ENCODE measurements around the gene HLA-DMB. TPM values are rescaled to one million over a fixed set of nuclear protein-coding genes. Genes with fewer than 3 reads are reported as not detected.

Gene HLA-DMB
- total and polyA plus RNA-seq, 5 donors: 6.0 to 15.7 (median 10.8) TPM

DNA sequence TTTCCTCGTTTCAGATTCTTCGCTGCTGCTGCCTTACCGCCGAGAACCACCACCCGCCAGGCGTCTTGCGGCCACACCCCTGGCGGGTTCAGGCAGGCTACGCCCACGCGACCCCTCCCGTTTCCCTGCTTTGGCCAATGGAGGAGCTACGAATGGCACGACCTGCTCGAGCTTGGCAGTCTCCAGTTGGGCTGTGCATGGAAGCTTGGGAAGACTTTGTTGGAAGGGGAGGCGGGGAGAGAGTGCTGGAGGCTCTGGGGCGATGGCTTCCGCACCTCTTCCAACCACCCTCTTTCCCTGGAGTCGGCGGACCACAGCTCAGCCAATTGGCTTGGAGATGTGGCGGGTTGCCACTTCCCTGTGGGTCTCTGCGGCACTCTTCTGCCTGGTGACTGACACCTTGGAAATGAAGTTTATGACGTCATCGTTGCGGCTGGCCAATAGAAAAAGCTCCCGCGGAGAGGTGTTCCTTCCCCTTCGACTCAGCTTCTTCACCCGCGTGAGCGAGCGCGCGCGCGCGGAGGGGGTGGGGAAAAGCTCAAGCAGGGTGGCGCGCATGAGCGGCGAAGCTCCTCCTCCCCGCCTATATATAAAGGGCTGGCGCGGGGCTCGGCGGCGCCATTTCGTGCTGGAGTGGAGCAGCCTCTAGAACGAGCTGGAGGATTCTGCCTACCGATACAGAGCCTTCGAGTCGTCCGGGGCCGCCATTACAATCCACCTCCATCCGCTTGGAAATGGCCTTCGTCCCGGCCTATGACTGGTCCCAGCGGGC is 30.9 kb upstream of the HLA-DMB start:
- no peaks in the 10 kb centered on the region for H3K27me3 ChIP-seq (ENCODE audit: control insufficient read depth, insufficient read depth)
- H3K9me3 ChIP-seq (ENCODE audit: control insufficient read depth, low read length): no peaks in the 10 kb centered on the region
- peak; percentile 99 to 100 (median 99) for DNase-seq
- no peaks in the 10 kb centered on the region for H3K4me1 ChIP-seq (ENCODE audit: control insufficient read depth, insufficient read depth, low read length)
- under 1% methylated on average over 58 of the region's 58 CpGs for WGBS
- intact Hi-C loops (cut with DNase I): loop anchor here in 2 of 4 donors (10.0 kb wide), 2 partner anchors 997 to 1307 kb away; partner anchors contain the start of genes C6orf47 (in 1 of the 2), CSNK2B (in 1 of the 2), DXO (in 1 of the 2) and GPANK1 (in 1 of the 2)
- peak overlapping the region; percentile 98 for H3K27ac ChIP-seq (ENCODE audit: low read length)
- H3K4me3 ChIP-seq (ENCODE audit: low read length): peak overlapping the region; percentile 90
- ATAC-seq: peak; percentile 69

- Histone ChIP-seq H3K27me3 (ENCODE audit: control insufficient read depth, insufficient read depth) (no peaks in the 10 kb centered on the region), H3K4me1 (ENCODE audit: control insufficient read depth, insufficient read depth, low read length) (no peaks in the 10 kb centered on the region), H3K27ac (ENCODE audit: low read length) (peak overlapping the region; percentile 98), H3K9me3 (ENCODE audit: control insufficient read depth, low read length) (no peaks in the 10 kb centered on the region), H3K4me3 (ENCODE audit: low read length) (peak overlapping the region; percentile 86)
- intact Hi-C loops (cut with DNase I): loop anchor here in 2 of 4 donors (10.0 kb wide), 2 partner anchors 996 to 1306 kb away; partner anchors contain the start of genes C6orf47 (in 1 of the 2), CSNK2B (in 1 of the 2), DXO (in 1 of the 2) and GPANK1 (in 1 of the 2)
- WGBS: under 1% methylated on average over 15 of the region's 15 CpGs
- ATAC-seq (no peak), DNase-seq (no peak)
Measured at GRCh38 chr6:32971242-32971580, 30.4 kb upstream of the HLA-DMB start.

DNA sequence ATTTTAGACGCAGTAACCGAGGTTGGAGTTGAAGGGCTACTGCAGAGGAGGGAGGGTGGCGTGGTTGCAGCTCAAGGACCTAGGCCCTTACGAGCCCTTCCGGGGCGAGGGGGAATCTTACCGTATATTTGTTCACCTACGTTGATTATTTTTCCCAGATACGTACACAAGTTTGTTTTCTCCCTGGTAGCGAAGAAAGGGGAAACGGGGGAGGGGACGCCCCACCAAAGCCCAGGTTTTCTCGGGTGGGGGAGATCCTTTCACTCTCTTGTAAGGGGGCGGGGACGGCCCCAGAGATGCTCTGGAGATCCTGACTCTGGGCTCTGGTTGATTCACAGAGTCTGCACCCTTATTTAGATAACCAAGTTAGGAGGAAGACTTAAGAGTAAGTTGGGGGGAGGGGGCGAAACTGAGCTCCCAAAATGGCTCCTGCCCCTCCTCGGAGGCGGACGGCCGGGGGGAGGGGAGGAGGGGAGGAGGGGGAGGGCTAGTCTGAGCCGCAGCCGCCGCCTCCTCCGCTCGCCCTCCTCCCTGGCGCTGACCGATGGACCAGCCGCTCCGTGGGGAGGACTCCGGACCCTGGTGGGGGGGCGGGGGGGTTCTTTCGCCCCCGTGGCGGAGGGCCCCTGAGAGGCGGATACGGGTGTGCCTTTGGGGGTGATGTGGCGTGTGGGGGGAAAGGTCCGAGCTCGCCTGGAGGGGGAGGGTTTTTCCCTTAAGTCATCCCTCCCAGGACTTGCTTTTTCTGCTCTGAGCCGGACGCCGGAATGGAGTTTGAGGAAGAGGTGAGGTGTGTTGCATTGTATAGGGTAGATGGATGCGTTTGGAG is 29.8 kb upstream of the HLA-DMB start:
- peak; percentile 94 to 97 (median 96) for DNase-seq
- peak overlapping the region; percentile 98 for H3K27ac ChIP-seq (ENCODE audit: low read length)
- H3K27me3 ChIP-seq (ENCODE audit: control insufficient read depth, insufficient read depth): no peaks in the 10 kb centered on the region
- intact Hi-C loops (cut with DNase I): loop anchor here in 2 of 4 donors (10.0 kb wide), 2 partner anchors 996 to 1306 kb away; partner anchors contain the start of genes C6orf47 (in 1 of the 2), CSNK2B (in 1 of the 2), DXO (in 1 of the 2) and GPANK1 (in 1 of the 2)
- WGBS: under 1% methylated on average over 43 of the region's 43 CpGs
- ATAC-seq: peak; percentile 63 to 64
- H3K4me3 ChIP-seq (ENCODE audit: low read length): peak overlapping the region; percentile 86
- no peaks in the 10 kb centered on the region for H3K4me1 ChIP-seq (ENCODE audit: control insufficient read depth, insufficient read depth, low read length)
- H3K9me3 ChIP-seq (ENCODE audit: control insufficient read depth, low read length): no peaks in the 10 kb centered on the region

DNA sequence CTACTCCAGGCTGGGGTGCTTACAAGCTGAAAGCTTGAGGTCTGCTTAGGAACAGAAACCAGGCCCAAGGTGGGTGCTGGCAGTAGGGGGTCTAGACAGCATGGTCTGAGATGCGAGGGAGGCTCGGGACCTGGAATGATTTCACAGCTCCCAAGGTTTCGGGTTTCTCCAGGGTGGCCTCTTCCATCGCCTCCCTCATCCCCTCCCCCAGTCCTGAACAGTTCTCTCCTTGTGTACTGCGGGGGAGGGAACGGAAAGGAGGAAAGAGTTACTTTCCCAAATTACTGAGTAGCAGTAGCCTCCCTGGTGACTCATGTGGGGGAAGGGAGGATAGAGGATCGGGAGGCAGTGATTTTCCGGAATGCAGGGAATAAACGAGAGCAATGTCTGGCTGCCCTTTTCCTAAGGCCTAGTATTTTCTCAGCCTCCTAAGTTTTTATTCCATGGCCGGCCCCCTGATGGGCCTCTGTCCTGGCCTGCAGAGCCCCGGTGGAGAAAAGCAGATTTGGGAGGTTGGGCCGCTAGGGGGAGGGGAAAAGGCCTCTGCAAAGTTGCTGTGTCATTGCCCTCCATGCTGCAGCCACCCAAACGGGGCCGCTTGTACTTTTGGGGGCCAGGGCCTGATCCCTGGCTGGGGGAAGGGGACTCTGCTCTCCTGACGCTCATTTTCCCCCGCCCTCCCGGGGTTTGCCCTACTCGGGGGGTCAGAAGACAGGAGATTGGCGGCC is 29.0 kb upstream of the HLA-DMB start:
- Histone ChIP-seq H3K4me3 (ENCODE audit: low read length) (peak overlapping the region; percentile 86), H3K9me3 (ENCODE audit: control insufficient read depth, low read length) (no peaks in the 10 kb centered on the region), H3K27ac (ENCODE audit: low read length) (peak overlapping the region; percentile 98), H3K4me1 (ENCODE audit: control insufficient read depth, insufficient read depth, low read length) (no peaks in the 10 kb centered on the region), H3K27me3 (ENCODE audit: control insufficient read depth, insufficient read depth) (no peaks in the 10 kb centered on the region)
- under 1% methylated on average over 19 of the region's 19 CpGs for WGBS
- intact Hi-C loops (cut with DNase I): loop anchor here in 2 of 4 donors (10.0 kb wide), 2 partner anchors 995 to 1305 kb away; partner anchors contain the start of genes C6orf47 (in 1 of the 2), CSNK2B (in 1 of the 2), DXO (in 1 of the 2) and GPANK1 (in 1 of the 2)
- DNase-seq (peak; percentile 77 to 91 (median 89)), ATAC-seq (peak; percentile 5 to 32)

DNA sequence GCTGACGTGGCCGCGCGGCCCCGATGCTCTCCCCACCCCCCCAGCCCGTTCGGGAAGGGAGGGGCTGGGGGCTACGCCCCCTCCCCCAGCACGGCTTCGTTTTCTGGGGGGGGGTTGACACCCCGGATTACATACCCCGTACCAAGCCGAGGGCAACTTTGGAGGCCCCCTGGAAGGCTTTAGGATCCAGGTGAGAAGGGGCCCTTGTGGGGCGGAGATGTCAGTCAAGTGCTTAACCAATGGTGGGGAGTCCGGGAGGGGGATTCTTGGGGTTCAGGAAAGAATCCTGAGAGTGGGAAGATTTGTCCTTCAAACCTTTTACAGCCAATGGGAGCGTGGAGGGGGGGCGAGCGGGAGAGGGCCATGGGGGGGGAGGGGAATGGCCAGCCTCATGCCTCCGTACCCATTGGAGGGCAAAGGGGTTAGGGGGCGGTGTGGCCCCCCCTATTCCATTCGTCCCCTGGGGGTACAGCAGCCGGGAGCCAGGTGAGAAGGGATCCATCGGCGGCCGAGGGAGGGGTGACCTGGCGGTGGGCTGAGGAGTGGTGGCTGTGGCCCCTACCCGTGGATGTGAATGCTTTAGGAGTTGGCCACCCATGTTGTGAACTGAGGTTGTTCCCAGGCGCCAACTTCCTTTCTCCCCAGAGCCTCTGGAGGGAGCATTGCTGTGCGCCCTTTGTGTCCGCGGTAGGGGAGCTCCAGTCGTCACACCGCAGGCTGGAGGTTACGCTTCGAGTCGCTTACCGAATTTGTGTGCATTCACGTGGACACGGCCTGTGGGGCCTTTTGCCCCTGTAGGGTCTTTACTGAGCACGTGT is 28.2 kb upstream of the HLA-DMB start:
- Histone ChIP-seq H3K9me3 (ENCODE audit: control insufficient read depth, low read length) (no peaks in the 10 kb centered on the region), H3K27ac (ENCODE audit: low read length) (peak overlapping the region; percentile 98), H3K4me1 (ENCODE audit: control insufficient read depth, insufficient read depth, low read length) (no peaks in the 10 kb centered on the region), H3K4me3 (ENCODE audit: low read length) (peak overlapping the region; percentile 86), H3K27me3 (ENCODE audit: control insufficient read depth, insufficient read depth) (no peaks in the 10 kb centered on the region)
- peak; percentile 80 to 91 (median 86) for DNase-seq
- peak; percentile 46 to 53 for ATAC-seq
- intact Hi-C loops (cut with DNase I): no loop called here
- under 1% methylated on average over 40 of the region's 40 CpGs for WGBS

GRCh38 chr6:32968093-32968866 is 27.5 kb upstream of the HLA-DMB start, which contains the start of gene BRD2:
BRD2 (plus strand) TSS chr6:32968594; CDS start chr6:32972899, 4,305 bp downstream.
- peak; percentile 97 to 99 (median 98) for DNase-seq

DNA sequence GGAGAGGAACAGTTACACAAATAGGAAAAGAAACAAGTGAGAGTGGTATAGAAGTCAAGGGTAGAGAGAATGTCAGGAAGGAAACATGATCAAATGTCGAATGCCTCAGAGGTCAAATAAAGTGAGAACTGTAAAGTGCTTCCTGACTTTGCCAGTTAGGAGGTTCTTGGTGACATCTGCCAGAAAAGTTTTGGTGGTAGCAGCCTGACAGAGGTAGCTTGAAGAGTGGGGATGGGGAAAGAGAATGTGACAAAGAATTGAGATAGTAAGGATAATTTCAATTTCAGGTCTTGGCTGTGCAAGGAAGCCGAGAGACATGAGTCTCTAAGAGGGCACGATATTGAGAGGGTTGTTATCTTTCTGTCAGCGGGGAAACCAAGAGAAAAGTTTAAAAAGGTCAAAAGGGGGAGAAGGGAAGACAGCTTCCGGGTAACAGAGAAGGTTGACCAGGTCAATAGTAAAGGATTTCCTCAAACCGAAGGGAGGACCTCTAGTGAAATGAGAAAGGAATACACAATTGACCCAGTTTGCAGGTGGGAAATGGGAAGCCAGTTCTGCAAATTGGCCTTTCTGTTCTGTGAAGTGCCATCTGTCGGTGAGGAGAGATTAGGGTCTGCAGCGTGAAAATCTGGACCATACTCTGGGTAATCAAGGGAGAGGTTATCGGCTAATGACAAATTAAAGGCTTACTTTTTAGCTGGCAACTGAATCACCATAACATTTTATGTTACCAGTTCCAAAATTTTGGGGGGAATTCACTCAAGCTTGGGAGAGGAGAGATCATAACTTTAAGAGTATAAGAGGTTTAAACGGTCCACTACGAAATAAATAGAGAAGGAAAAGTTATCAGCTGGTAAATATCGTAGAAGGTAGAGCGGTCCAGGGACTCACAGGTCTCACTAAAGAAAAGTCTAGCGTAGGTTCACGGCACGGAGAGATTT is 26.6 kb upstream of the HLA-DMB start:
- H3K4me1 ChIP-seq (ENCODE audit: control insufficient read depth, insufficient read depth, low read length): no peaks in the 10 kb centered on the region

More at GRCh38 chr6:32968093-32968866, 27.5 kb upstream of the HLA-DMB start, which contains the start of gene BRD2:
- WGBS: under 1% methylated on average over 62 of the region's 62 CpGs
- no peaks in the 10 kb centered on the region for H3K9me3 ChIP-seq (ENCODE audit: control insufficient read depth, low read length)
- peak within 1 kb of the TSS; percentile 100 for H3K27ac ChIP-seq (ENCODE audit: low read length)
- H3K27me3 ChIP-seq (ENCODE audit: control insufficient read depth, insufficient read depth): no peaks in the 10 kb centered on the region
- H3K4me1 ChIP-seq (ENCODE audit: control insufficient read depth, insufficient read depth, low read length): no peaks in the 10 kb centered on the region
- ATAC-seq: peak; percentile 77
- peak within 1 kb of the TSS; percentile 86 for H3K4me3 ChIP-seq (ENCODE audit: low read length)
- intact Hi-C loops (cut with DNase I): no loop called here

DNA sequence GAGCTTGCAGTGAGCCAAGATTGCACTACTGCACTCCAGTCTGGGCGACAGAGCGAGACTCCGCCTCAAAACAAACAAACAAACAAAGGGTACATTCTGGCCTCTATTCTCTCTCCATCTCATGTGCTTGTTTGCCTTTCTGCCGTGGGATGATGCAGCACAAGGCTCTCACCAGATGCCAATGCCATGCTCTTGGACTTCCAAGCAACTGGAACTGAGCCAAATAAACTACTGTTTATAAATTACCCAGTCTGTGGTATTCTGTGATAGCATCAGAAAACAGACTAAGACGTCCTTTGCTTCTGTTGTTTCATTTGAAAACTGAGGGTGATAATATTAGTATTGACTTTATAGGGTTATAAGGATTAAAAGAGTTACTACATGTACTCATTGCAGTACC is 23.9 kb upstream of the HLA-DMB start:
- no peak overlapping the region for H3K4me3 ChIP-seq (ENCODE audit: low read length)
- no peaks in the 10 kb centered on the region for H3K9me3 ChIP-seq (ENCODE audit: control insufficient read depth, low read length)
- DNase-seq (no peak), ATAC-seq (no peak)
- 91% methylated on average over 5 of the region's 5 CpGs for WGBS
- no peaks in the 10 kb centered on the region for H3K4me1 ChIP-seq (ENCODE audit: control insufficient read depth, insufficient read depth, low read length)
- intact Hi-C loops (cut with DNase I): no loop called here
- no peak overlapping the region for H3K27ac ChIP-seq (ENCODE audit: low read length)
- no peaks in the 10 kb centered on the region for H3K27me3 ChIP-seq (ENCODE audit: control insufficient read depth, insufficient read depth)

More for the DNA sequence above, 26.6 kb upstream of the HLA-DMB start:
- Histone ChIP-seq H3K9me3 (ENCODE audit: control insufficient read depth, low read length) (no peaks in the 10 kb centered on the region), H3K27ac (ENCODE audit: low read length) (peak overlapping the region; percentile 100), H3K4me3 (ENCODE audit: low read length) (peak overlapping the region; percentile 86), H3K27me3 (ENCODE audit: control insufficient read depth, insufficient read depth) (no peaks in the 10 kb centered on the region)
- WGBS: 3% methylated on average over 16 of the region's 16 CpGs
- intact Hi-C loops (cut with DNase I): no loop called here
- ATAC-seq: no peak
- DNase-seq: no peak
